Duodenal mucosa (tissue), 2 donors: ENCODE measurements around the gene SLC6A4.

Source experiments
- H3K27ac ChIP-seq: one replicate; pipeline ENCODE4 v1.7.0; 2013; ENCODE audit warnings: low read depth, low read length
- H3K27me3 ChIP-seq, 2 donors: one replicate each; pipeline ENCODE4 v1.7.0; 2013; ENCODE audit warnings: low read length in 2 of 2, control low read depth in 1 of 2; ENCODE audit not compliant: insufficient read depth in 2 of 2, control insufficient read depth in 1 of 2
- H3K36me3 ChIP-seq, 2 donors: one replicate each; pipeline ENCODE4 v1.7.0; 2013; ENCODE audit warnings: low read length in 2 of 2, control low read depth in 1 of 2; ENCODE audit not compliant: insufficient read depth in 2 of 2, control insufficient read depth in 1 of 2
- H3K4me1 ChIP-seq, 2 donors: one replicate each; pipeline ENCODE4 v1.7.0; 2013; ENCODE audit warnings: low read length in 2 of 2, control low read depth in 1 of 2; ENCODE audit not compliant: insufficient read depth in 2 of 2, control insufficient read depth in 1 of 2
- H3K4me3 ChIP-seq, 2 donors: one replicate each; pipeline ENCODE4 v1.7.0; 2013; ENCODE audit warnings: low read length in 2 of 2, low read depth in 1 of 2
- H3K9ac ChIP-seq, 2 donors: one replicate each; pipeline ENCODE4 v1.7.0; 2013; ENCODE audit warnings: low read length in 2 of 2, low read depth in 1 of 2
- H3K9me3 ChIP-seq, 2 donors: one replicate each; pipeline ENCODE4 v1.7.0; 2013; ENCODE audit warnings: low read length in 2 of 2, control low read depth in 1 of 2; ENCODE audit not compliant: control insufficient read depth in 1 of 2

The SLC6A4 gene

GRCh38 chr17:30197416-30197815, 38.1 kb downstream of the SLC6A4 start:
- Histone ChIP-seq H3K36me3 (no peaks in the 10 kb centered on the region), H3K4me3 (no peak overlapping the region), H3K9ac (no peak overlapping the region), H3K27me3 (no peaks in the 10 kb centered on the region), H3K27ac (no peak overlapping the region), H3K4me1 (no peaks in the 10 kb centered on the region), H3K9me3 (no peaks in the 10 kb centered on the region)

DNA sequence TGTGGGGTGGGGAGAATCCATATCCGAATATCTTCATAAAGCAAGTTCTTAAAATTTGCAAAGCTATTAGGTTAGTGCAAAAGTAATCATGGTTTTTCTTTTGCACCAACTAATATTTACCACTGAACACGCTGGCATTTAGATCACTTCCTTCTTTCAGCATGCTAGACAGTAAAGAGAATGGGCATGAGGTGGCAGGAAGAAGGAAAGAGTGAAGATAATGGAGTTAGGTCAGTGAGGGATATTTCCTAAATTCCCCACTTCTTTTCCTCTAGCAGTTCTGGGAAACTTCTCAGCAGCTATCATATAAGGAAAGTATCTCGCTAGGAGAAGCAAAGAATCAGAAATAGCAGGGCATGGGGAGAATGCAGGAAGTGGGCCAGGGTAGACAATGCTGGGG, 39.0 kb downstream of the SLC6A4 start:
- Histone ChIP-seq H3K9me3 (no peaks in the 10 kb centered on the region), H3K9ac (no peak overlapping the region), H3K4me1 (no peaks in the 10 kb centered on the region), H3K4me3 (no peak overlapping the region), H3K36me3 (no peaks in the 10 kb centered on the region), H3K27ac (no peak overlapping the region), H3K27me3 (no peaks in the 10 kb centered on the region)

DNA sequence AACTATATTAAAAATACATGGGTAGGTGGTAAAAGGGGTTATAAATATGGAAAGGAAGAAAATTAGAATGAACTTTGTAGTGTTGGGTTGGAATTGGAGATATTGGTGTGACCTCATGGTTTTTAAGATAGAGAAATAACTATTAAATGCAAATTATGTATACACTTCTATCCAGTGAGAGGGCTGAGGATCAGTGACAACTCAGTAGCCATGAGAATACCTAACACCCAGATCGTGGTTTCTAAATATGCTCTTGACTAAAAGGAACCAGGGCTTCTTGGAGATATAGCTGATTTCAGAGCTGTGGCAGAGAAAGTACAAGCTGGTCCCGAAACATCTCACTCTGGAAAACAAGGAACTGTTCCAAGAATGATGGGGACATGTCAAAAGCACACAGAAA, 44.4 kb downstream of the SLC6A4 start:
- no peaks in the 10 kb centered on the region for H3K9me3 ChIP-seq
- H3K4me1 ChIP-seq: no peaks in the 10 kb centered on the region
- H3K9ac ChIP-seq: no peak overlapping the region
- H3K36me3 ChIP-seq: peaks cover 0 to 6% of the 10 kb centered on the region in 2 donors
- H3K27ac ChIP-seq: no peak overlapping the region
- no peak overlapping the region for H3K4me3 ChIP-seq
- H3K27me3 ChIP-seq: no peaks in the 10 kb centered on the region

- H3K36me3 ChIP-seq: peaks cover 4 to 30% of the 10 kb centered on the region in 2 donors
- H3K27ac ChIP-seq: no peak overlapping the region
- H3K4me3 ChIP-seq: no peak overlapping the region
- no peaks in the 10 kb centered on the region for H3K4me1 ChIP-seq
- H3K9me3 ChIP-seq: no peaks in the 10 kb centered on the region
- no peak overlapping the region for H3K9ac ChIP-seq
- no peaks in the 10 kb centered on the region for H3K27me3 ChIP-seq
These were observed 47.1 kb downstream of the SLC6A4 start for GRCh38 chr17:30188211-30188939.

DNA sequence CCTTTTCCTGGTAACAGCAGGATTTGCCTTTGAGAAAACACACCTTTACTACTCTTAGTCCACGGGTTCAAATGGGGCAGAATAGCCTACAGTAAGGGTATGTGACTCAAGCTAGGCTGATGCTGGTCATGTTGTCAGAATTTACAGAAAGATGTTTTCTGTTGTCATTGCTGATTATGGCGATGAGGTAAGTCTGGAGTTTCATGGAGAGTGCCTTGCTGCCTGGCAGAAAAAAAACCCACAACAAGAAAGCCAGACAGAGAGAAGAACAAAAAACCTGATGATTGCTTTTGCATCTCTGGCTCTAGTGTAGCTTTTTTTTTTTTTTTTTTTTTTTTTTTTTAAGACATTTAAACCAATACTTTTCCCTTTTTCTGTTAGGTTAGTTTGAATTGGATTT, 47.9 kb downstream of the SLC6A4 start:
- Histone ChIP-seq H3K9me3 (no peaks in the 10 kb centered on the region), H3K27ac (no peak overlapping the region), H3K36me3 (peaks cover 4 to 32% of the 10 kb centered on the region in 2 donors), H3K27me3 (no peaks in the 10 kb centered on the region), H3K4me1 (no peaks in the 10 kb centered on the region), H3K9ac (no peak overlapping the region), H3K4me3 (no peak overlapping the region)

- Histone ChIP-seq H3K9ac (no peak overlapping the region), H3K27ac (no peak overlapping the region), H3K4me1 (no peaks in the 10 kb centered on the region), H3K9me3 (no peaks in the 10 kb centered on the region), H3K27me3 (no peaks in the 10 kb centered on the region), H3K4me3 (no peak overlapping the region), H3K36me3 (peaks cover 7 to 39% of the 10 kb centered on the region in 2 donors)
These were observed 48.7 kb downstream of the SLC6A4 start for GRCh38 chr17:30186761-30187160.

DNA sequence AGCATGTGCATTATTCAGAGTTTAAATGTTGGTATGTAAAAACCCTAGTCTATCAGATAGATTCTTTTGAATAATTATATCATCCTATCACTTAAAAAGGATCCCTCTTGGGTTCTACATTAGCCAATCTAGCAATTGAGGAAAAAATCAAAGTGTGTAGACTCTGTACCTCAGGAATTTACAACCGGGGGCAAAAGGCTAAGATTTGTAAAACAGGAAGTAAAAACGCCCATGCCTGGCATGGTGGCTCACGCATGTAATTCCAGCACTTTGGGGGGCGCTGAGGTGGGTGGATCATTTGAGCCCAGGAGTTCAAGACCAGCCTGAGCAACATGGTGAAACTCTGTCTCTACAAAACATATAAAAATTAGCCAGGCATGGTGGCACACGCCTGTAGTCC, 58.6 kb downstream of the SLC6A4 start:
- Histone ChIP-seq H3K9ac (no peak overlapping the region), H3K9me3 (no peaks in the 10 kb centered on the region), H3K27ac (no peak overlapping the region), H3K27me3 (no peaks in the 10 kb centered on the region), H3K4me1 (peaks cover 0 to 4% of the 10 kb centered on the region in 2 donors), H3K36me3 (peaks cover 0 to 44% of the 10 kb centered on the region in 2 donors), H3K4me3 (no peak overlapping the region)

DNA sequence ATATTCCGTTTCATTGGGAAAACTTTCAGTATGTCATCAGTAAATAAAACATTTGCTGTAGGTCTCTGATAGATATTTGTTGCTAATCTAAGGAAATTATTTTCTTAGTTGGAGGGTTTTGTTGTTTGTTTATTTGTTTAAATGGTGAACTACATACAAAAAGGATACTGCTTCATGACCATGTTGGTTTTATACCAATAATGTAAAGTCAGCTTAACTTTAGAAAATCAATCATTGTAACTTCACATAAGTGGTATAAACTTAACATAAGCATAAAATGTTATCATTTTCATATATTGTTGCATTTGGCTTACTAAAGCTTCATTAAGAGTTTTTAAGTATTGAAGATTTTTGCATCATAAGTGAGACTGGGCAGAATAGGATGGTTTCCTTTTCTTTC, 60.9 kb downstream of the SLC6A4 start:
- no peak overlapping the region for H3K4me3 ChIP-seq
- no peak overlapping the region for H3K27ac ChIP-seq
- H3K27me3 ChIP-seq: no peaks in the 10 kb centered on the region
- H3K9me3 ChIP-seq: no peaks in the 10 kb centered on the region
- H3K9ac ChIP-seq: no peak overlapping the region
- H3K4me1 ChIP-seq: peaks cover 0 to 4% of the 10 kb centered on the region in 2 donors
- peaks cover 0 to 23% of the 10 kb centered on the region in 2 donors for H3K36me3 ChIP-seq

GRCh38 chr17:30173649-30174048, 61.8 kb downstream of the SLC6A4 start:
- Histone ChIP-seq H3K27ac (no peak overlapping the region), H3K4me3 (no peak overlapping the region), H3K9me3 (no peaks in the 10 kb centered on the region), H3K27me3 (no peaks in the 10 kb centered on the region), H3K36me3 (peaks cover 0 to 17% of the 10 kb centered on the region in 2 donors), H3K4me1 (peaks cover 0 to 4% of the 10 kb centered on the region in 2 donors), H3K9ac (no peak overlapping the region)

DNA sequence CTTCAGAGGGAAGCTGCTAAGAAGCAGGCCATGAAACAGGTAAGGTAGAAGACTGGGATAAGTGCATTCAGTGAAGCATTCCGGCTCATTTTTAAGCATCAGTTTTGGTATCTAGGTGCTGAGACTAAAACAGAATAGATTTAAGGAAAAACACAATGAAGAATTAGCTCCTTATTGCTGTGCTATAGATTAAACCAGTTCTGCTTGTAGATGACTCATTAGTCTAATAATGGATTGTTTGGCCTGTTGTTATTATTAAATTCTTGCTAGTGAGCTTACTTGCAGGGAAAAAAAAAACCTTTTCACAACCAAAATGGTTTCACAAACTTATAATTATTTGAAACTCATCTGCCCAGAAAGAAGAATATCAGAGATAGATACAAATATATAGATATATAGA, 62.9 kb downstream of the SLC6A4 start:
- Histone ChIP-seq H3K36me3 (peaks cover 0 to 12% of the 10 kb centered on the region in 2 donors), H3K9me3 (no peaks in the 10 kb centered on the region), H3K27me3 (no peaks in the 10 kb centered on the region), H3K4me1 (peaks cover 0 to 4% of the 10 kb centered on the region in 2 donors), H3K4me3 (no peak overlapping the region), H3K27ac (no peak overlapping the region), H3K9ac (no peak overlapping the region)
